CD4-positive, alpha-beta T cell (primary cell): Measurements from ENCODE around the gene PTPRF. TPM values are rescaled to one million over a fixed set of nuclear protein-coding genes. Genes with fewer than 3 reads are reported as not detected.

Source experiments
- ATAC-seq: fragments of 200-7000 bp; cut with Tn5 transposase; one replicate; pipeline ENCODE4 v1.10.0; 2022; ENCODE audit warnings: mild to moderate bottlenecking; ENCODE audit not compliant: poor library complexity
- CTCF ChIA-PET: fragments of 350-600 bp; sonication (Branson Sonifier 250); formaldehyde crosslinking; loops from one replicate; lab custom pipeline; 2021; ENCODE audit warnings: antibody characterized with exemption, inconsistent platforms; lab: Charles Lee
- POLR2A ChIA-PET: fragments of 350-600 bp; sonication (Branson Sonifier 250); formaldehyde crosslinking; loops from one replicate; lab custom pipeline; 2021; ENCODE audit warnings: antibody characterized with exemption, inconsistent platforms; lab: Charles Lee
- DNase-seq, 14 experiments: peaks; one replicate each; pipeline ENCODE4 v3.0.0-alpha.2; 2013 to 2020; ENCODE audit warnings: mixed read lengths in 2 of 14
- H3K27ac ChIP-seq, 2 donors: one replicate each; pipeline versions ENCODE4 v1.5.1 to v1.7.0; 2013; ENCODE audit warnings: low read length in 2 of 2, low read depth in 1 of 2, mild to moderate bottlenecking in 1 of 2
- H3K27me3 ChIP-seq, 2 experiments: 1 replicate in 1 of 2; 2 replicates in 1 of 2; pipeline versions ENCODE4 v1.6.1 to v1.7.0; 2013; ENCODE audit warnings: low read length in 2 of 2, control low read depth in 1 of 2, mild to moderate bottlenecking in 1 of 2, moderate library complexity in 1 of 2; ENCODE audit not compliant: insufficient read depth in 2 of 2, control insufficient read depth in 1 of 2
- H3K36me3 ChIP-seq: one replicate; pipeline ENCODE4 v1.6.1; 2013; ENCODE audit warnings: low read length, control low read depth; ENCODE audit not compliant: insufficient read depth
- H3K4me1 ChIP-seq: one replicate; pipeline ENCODE4 v1.6.1; 2013; ENCODE audit warnings: low read length, control low read depth; ENCODE audit not compliant: insufficient read depth
- H3K4me3 ChIP-seq: one replicate; pipeline ENCODE4 v1.5.1; 2013; ENCODE audit warnings: mild to moderate bottlenecking, low read length, moderate library complexity
- H3K9me3 ChIP-seq, 2 experiments: 1 replicate in 1 of 2; 2 replicates in 1 of 2; pipeline versions ENCODE4 v1.6.1 to v1.7.0; 2013; ENCODE audit warnings: low read length in 2 of 2, mild to moderate bottlenecking in 2 of 2, control low read depth in 1 of 2, moderate library complexity in 1 of 2; ENCODE audit not compliant: control insufficient read depth in 1 of 2, insufficient read depth in 1 of 2
- H3K27ac Mint-ChIP-seq: one replicate; pipeline ENCODE4 v1.8.0; 2020; ENCODE audit warnings: mixed read lengths
- H3K27me3 Mint-ChIP-seq: one replicate; pipeline ENCODE4 v1.8.0; 2021; ENCODE audit warnings: mixed read lengths
- H3K36me3 Mint-ChIP-seq: one replicate; pipeline ENCODE4 v1.8.0; 2021; ENCODE audit warnings: low read depth, mixed read lengths
- H3K4me1 Mint-ChIP-seq: one replicate; pipeline ENCODE4 v1.8.0; 2021; ENCODE audit warnings: low read depth, mixed read lengths
- H3K4me3 Mint-ChIP-seq: one replicate; pipeline ENCODE4 v1.8.0; 2020; ENCODE audit warnings: mild to moderate bottlenecking, mixed read lengths
- H3K9me3 Mint-ChIP-seq: one replicate; pipeline ENCODE4 v1.8.0; 2020; ENCODE audit warnings: mixed read lengths
- CTCF ChIP-seq: fragments of 200-600 bp; IDR thresholded peaks from one replicate; pipeline ENCODE4 v1.8.0; 2022; ENCODE audit warnings: antibody characterized with exemption, mild to moderate bottlenecking
- intact Hi-C, 2 experiments: fragments of 100-400 bp; cut with DNase I in 1 of 2; cut with micrococcal nuclease in 1 of 2; formaldehyde crosslinking; loops; one replicate each; pipeline versions ENCODE4 v1.15.1 to v1.9.0; 2023 to 2025; cut with DNase I, micrococcal nuclease
- total RNA-seq, 174 experiments: library from RNA in 2 of 174; stranded (reverse) in 2 of 174; gene quantifications; one replicate each; pipeline ENCODE4 v1.2.3 and lab custom pipeline; 2021 to 2026

Gene PTPRF
- total RNA-seq, 2 experiments from 2014 or later = 0.14 TPM

- no peaks in the 10 kb centered on the region for H3K27me3 Mint-ChIP-seq
Observed at GRCh38 chr1:43600033-43601020, 69.6 kb downstream of the PTPRF start.

GRCh38 chr1:43602990-43603389 is 72.3 kb downstream of the PTPRF start:
- H3K4me3 ChIP-seq = no peak overlapping the region
- ChIA-PET POLR2A (no interaction called here), CTCF (no interaction called here)
- H3K27me3 ChIP-seq = no peaks in the 10 kb centered on the region
- no peaks in the 10 kb centered on the region for H3K9me3 ChIP-seq
- no peak for TF ChIP-seq CTCF
- no peaks in the 10 kb centered on the region for H3K27me3 Mint-ChIP-seq
- DNase-seq = no peak
- intact Hi-C loops = no loop called here
- H3K4me1 ChIP-seq = no peaks in the 10 kb centered on the region
- ATAC-seq = no peak
- H3K4me1 Mint-ChIP-seq = no peaks in the 10 kb centered on the region
- H3K9me3 Mint-ChIP-seq = no peaks in the 10 kb centered on the region
- no peaks in the 10 kb centered on the region for H3K36me3 Mint-ChIP-seq
- H3K4me3 Mint-ChIP-seq = no peak overlapping the region
- H3K27ac Mint-ChIP-seq = no peak overlapping the region
- no peaks in the 10 kb centered on the region for H3K36me3 ChIP-seq
- H3K27ac ChIP-seq = no peak overlapping the region

More at GRCh38 chr1:43600033-43601020, 69.6 kb downstream of the PTPRF start:
- DNase-seq (no peak), ATAC-seq (no peak)
- intact Hi-C loops = no loop called here
- H3K4me1 ChIP-seq = no peaks in the 10 kb centered on the region
- POLR2A ChIA-PET = no interaction called here
- no peak overlapping the region for H3K4me3 ChIP-seq
- H3K27ac ChIP-seq = no peak overlapping the region
- H3K27me3 ChIP-seq = no peaks in the 10 kb centered on the region
- CTCF ChIA-PET = no interaction called here
- no peak for TF ChIP-seq CTCF
- H3K4me3 Mint-ChIP-seq = no peak overlapping the region
- H3K36me3 Mint-ChIP-seq = no peaks in the 10 kb centered on the region
- H3K27ac Mint-ChIP-seq = no peak overlapping the region
- H3K9me3 ChIP-seq = no peaks in the 10 kb centered on the region
- no peaks in the 10 kb centered on the region for H3K36me3 ChIP-seq
- no peaks in the 10 kb centered on the region for H3K9me3 Mint-ChIP-seq
- no peaks in the 10 kb centered on the region for H3K4me1 Mint-ChIP-seq

- Histone ChIP-seq H3K4me3 (no peak overlapping the region), H3K9me3 (no peaks in the 10 kb centered on the region), H3K36me3 (no peaks in the 10 kb centered on the region), H3K27me3 (no peaks in the 10 kb centered on the region), H3K27ac (no peak overlapping the region), H3K4me1 (no peaks in the 10 kb centered on the region)
- ChIA-PET POLR2A (no interaction called here), CTCF (no interaction called here)
- no peaks in the 10 kb centered on the region for H3K4me1 Mint-ChIP-seq
- no peaks in the 10 kb centered on the region for H3K36me3 Mint-ChIP-seq
- H3K9me3 Mint-ChIP-seq = no peaks in the 10 kb centered on the region
- no peak for DNase-seq
- no peaks in the 10 kb centered on the region for H3K27me3 Mint-ChIP-seq
- no peak overlapping the region for H3K27ac Mint-ChIP-seq
- intact Hi-C loops = no loop called here
- no peak for ATAC-seq
- H3K4me3 Mint-ChIP-seq = no peak overlapping the region
- no peak for TF ChIP-seq CTCF
Observed at GRCh38 chr1:43604192-43604591, 73.5 kb downstream of the PTPRF start.
